Mesenchymal stem cell (in vitro differentiated cells and primary cell): ENCODE measurements around the gene ZNF541.

ENCODE experiments used
- DNase-seq: peaks from one replicate; pipeline ENCODE4 v3.0.0-alpha.2; 2013
- H2AFZ ChIP-seq: one replicate; pipeline ENCODE4 v1.6.1; 2013; ENCODE audit warnings: low read depth, mild to moderate bottlenecking, control low read depth, inconsistent platforms, low read length, moderate library complexity
- H2AK5ac ChIP-seq: 2 replicates; pipeline ENCODE4 v1.6.1; 2013; ENCODE audit warnings: low read length, moderate library complexity, mild to moderate bottlenecking, inconsistent platforms; ENCODE audit not compliant: severe bottlenecking
- H2BK120ac ChIP-seq: one replicate; pipeline ENCODE4 v1.6.1; 2013; ENCODE audit warnings: low read depth, mild to moderate bottlenecking, inconsistent platforms, low read length, moderate library complexity
- H2BK12ac ChIP-seq, 2 experiments: one replicate each; pipeline ENCODE4 v1.6.1; 2013; ENCODE audit warnings: inconsistent platforms in 2 of 2, low read length in 2 of 2, mild to moderate bottlenecking in 2 of 2, moderate library complexity in 2 of 2, control low read depth in 1 of 2
- H2BK15ac ChIP-seq: one replicate; pipeline ENCODE4 v1.6.1; 2013; ENCODE audit warnings: mild to moderate bottlenecking, low read depth, inconsistent platforms; ENCODE audit not compliant: poor library complexity, severe bottlenecking
- H2BK5ac ChIP-seq: 2 replicates; pipeline ENCODE4 v1.6.1; 2013; ENCODE audit warnings: low read depth, mild to moderate bottlenecking, low read length, control low read depth, inconsistent platforms; ENCODE audit not compliant: poor library complexity, severe bottlenecking
- H3K14ac ChIP-seq, 2 experiments: one replicate each; pipeline ENCODE4 v1.6.1; 2013; ENCODE audit warnings: inconsistent platforms in 2 of 2, low read length in 2 of 2, control low read depth in 1 of 2, mild to moderate bottlenecking in 1 of 2, moderate library complexity in 1 of 2
- H3K18ac ChIP-seq, 2 experiments: one replicate each; pipeline ENCODE4 v1.6.1; 2013; ENCODE audit warnings: inconsistent platforms in 2 of 2, low read length in 2 of 2, control low read depth in 1 of 2, low read depth in 1 of 2, mild to moderate bottlenecking in 1 of 2
- H3K23ac ChIP-seq, 2 experiments: one replicate each; pipeline ENCODE4 v1.6.1; 2013; ENCODE audit warnings: inconsistent platforms in 2 of 2, low read length in 2 of 2, mild to moderate bottlenecking in 2 of 2, moderate library complexity in 2 of 2, control low read depth in 1 of 2
- H3K27ac ChIP-seq: 2 replicates; pipeline ENCODE4 v1.5.1; 2013; ENCODE audit warnings: mild to moderate bottlenecking, moderate library complexity, low read length, control low read depth, inconsistent platforms; ENCODE audit not compliant: poor library complexity, severe bottlenecking
- H3K27me3 ChIP-seq, 2 experiments: 2 replicates each; pipeline versions ENCODE4 v1.6.1 to v1.7.0; 2013; ENCODE audit warnings: low read length in 2 of 2, mild to moderate bottlenecking in 2 of 2, moderate library complexity in 2 of 2, control low read depth in 1 of 2, inconsistent platforms in 1 of 2; ENCODE audit not compliant: control insufficient read depth in 1 of 2, insufficient read depth in 1 of 2
- H3K36me3 ChIP-seq, 2 experiments: 2 replicates each; pipeline versions ENCODE4 v1.6.1 to v1.7.0; 2013; ENCODE audit warnings: low read length in 2 of 2, control low read depth in 1 of 2, inconsistent platforms in 1 of 2, low read depth in 1 of 2, mild to moderate bottlenecking in 1 of 2; ENCODE audit not compliant: insufficient read depth in 2 of 2, control insufficient read depth in 1 of 2
- H3K4ac ChIP-seq, 2 experiments: one replicate each; pipeline ENCODE4 v1.6.1; 2013; ENCODE audit warnings: inconsistent platforms in 2 of 2, low read length in 2 of 2, mild to moderate bottlenecking in 2 of 2, moderate library complexity in 2 of 2, control low read depth in 1 of 2, low read depth in 1 of 2
- H3K4me1 ChIP-seq: 2 replicates; pipeline ENCODE4 v1.6.1; 2013; ENCODE audit warnings: low read depth, low read length, control low read depth; ENCODE audit not compliant: control insufficient read depth, insufficient read depth
- H3K4me2 ChIP-seq: 2 replicates; pipeline ENCODE4 v1.6.1; 2013; ENCODE audit warnings: low read length, mild to moderate bottlenecking, inconsistent platforms; ENCODE audit not compliant: poor library complexity, severe bottlenecking
- H3K4me3 ChIP-seq, 2 experiments: 2 replicates each; pipeline versions ENCODE4 v1.5.1 to v1.7.0; 2013; ENCODE audit warnings: low read length in 2 of 2, mild to moderate bottlenecking in 2 of 2, control low read depth in 1 of 2, low read depth in 1 of 2; ENCODE audit not compliant: insufficient read depth in 1 of 2
- H3K79me1 ChIP-seq: replicated peaks from 2 replicates; pipeline ENCODE4 v1.6.1; 2013; ENCODE audit warnings: mild to moderate bottlenecking, control low read depth, low read length, inconsistent platforms; ENCODE audit not compliant: poor library complexity, severe bottlenecking
- H3K9ac ChIP-seq: 2 replicates; pipeline ENCODE4 v1.7.0; 2013; ENCODE audit warnings: mild to moderate bottlenecking, low read length, moderate library complexity
- H3K9me3 ChIP-seq: 2 replicates; pipeline ENCODE4 v1.7.0; 2013; ENCODE audit warnings: mild to moderate bottlenecking, low read length; ENCODE audit not compliant: control insufficient read depth
- H4K8ac ChIP-seq: one replicate; pipeline ENCODE4 v1.6.1; 2013; ENCODE audit warnings: inconsistent platforms, mild to moderate bottlenecking, low read length, moderate library complexity
- H4K91ac ChIP-seq: one replicate; pipeline ENCODE4 v1.6.1; 2013; ENCODE audit warnings: mild to moderate bottlenecking, low read length, inconsistent platforms
- WGBS: methylation state at CpG from one replicate; pipeline ENCODE4 v1.1.7; 2013; ENCODE audit warnings: mixed read lengths; 5-methylcytosine and 5-hydroxymethylcytosine counted together

The ZNF541 gene

GRCh38 chr19:47615714-47616113 lies 42.8 kb upstream of the ZNF541 start:
- 98% methylated on average over 7 of the region's 7 CpGs for WGBS
- Histone ChIP-seq H2BK5ac (no peak overlapping the region), H3K79me1 (peaks cover 7% of the 10 kb centered on the region), H3K4ac (no peak overlapping the region), H3K18ac (no peak overlapping the region), H2BK120ac (no peak overlapping the region), H3K27me3 (no peaks in the 10 kb centered on the region), H4K91ac (no peak overlapping the region), H3K14ac (no peak overlapping the region), H4K8ac (no peak overlapping the region), H2BK15ac (no peak overlapping the region), H3K4me1 (peaks cover 40% of the 10 kb centered on the region), H3K9ac (no peak overlapping the region), H3K9me3 (no peaks in the 10 kb centered on the region), H2BK12ac (peak overlapping the region in 1 of 2 experiments; percentile 33), H2AK5ac (no peak overlapping the region), H3K4me3 (no peak overlapping the region), H3K4me2 (no peak overlapping the region), H2AFZ (no peak overlapping the region), H3K36me3 (peaks cover 12 to 23% of the 10 kb centered on the region in 2 experiments), H3K23ac (peak overlapping the region in 1 of 2 experiments; percentile 89), H3K27ac (no peak overlapping the region)
- no peak for DNase-seq

GRCh38 chr19:47615230-47615629 lies 42.3 kb upstream of the ZNF541 start:
- WGBS = 97% methylated on average over 7 of the region's 7 CpGs
- H3K4me1 ChIP-seq = peaks cover 42% of the 10 kb centered on the region

GRCh38 chr19:47614559-47614958 lies 41.6 kb upstream of the ZNF541 start:
- Histone ChIP-seq H3K14ac (no peak overlapping the region), H3K27me3 (no peaks in the 10 kb centered on the region), H3K4me2 (no peak overlapping the region), H4K8ac (no peak overlapping the region), H3K9ac (no peak overlapping the region), H2AFZ (no peak overlapping the region), H3K79me1 (peaks cover 7% of the 10 kb centered on the region), H2AK5ac (no peak overlapping the region), H3K4me1 (peaks cover 38% of the 10 kb centered on the region), H3K9me3 (no peaks in the 10 kb centered on the region), H2BK15ac (no peak overlapping the region), H3K18ac (no peak overlapping the region), H3K4me3 (no peak overlapping the region), H4K91ac (no peak overlapping the region), H2BK5ac (no peak overlapping the region), H3K27ac (no peak overlapping the region), H2BK12ac (no peak overlapping the region), H3K36me3 (peaks cover 11 to 22% of the 10 kb centered on the region in 2 experiments), H3K4ac (no peak overlapping the region), H2BK120ac (no peak overlapping the region), H3K23ac (no peak overlapping the region)
- 99% methylated on average over 10 of the region's 10 CpGs for WGBS
- no peak for DNase-seq

More at GRCh38 chr19:47615230-47615629, 42.3 kb upstream of the ZNF541 start:
- H3K9ac ChIP-seq = no peak overlapping the region
- no peak overlapping the region for H4K8ac ChIP-seq
- peaks cover 7% of the 10 kb centered on the region for H3K79me1 ChIP-seq
- H3K23ac ChIP-seq = peak overlapping the region in 1 of 2 experiments; percentile 6
- no peak overlapping the region for H4K91ac ChIP-seq
- no peaks in the 10 kb centered on the region for H3K9me3 ChIP-seq
- no peak overlapping the region for H3K14ac ChIP-seq
- no peak for DNase-seq
- H2AFZ ChIP-seq = no peak overlapping the region
- H3K27ac ChIP-seq = no peak overlapping the region
- H2BK120ac ChIP-seq = no peak overlapping the region
- H3K4me2 ChIP-seq = no peak overlapping the region
- H3K27me3 ChIP-seq = no peaks in the 10 kb centered on the region
- peaks cover 11 to 22% of the 10 kb centered on the region in 2 experiments for H3K36me3 ChIP-seq
- no peak overlapping the region for H2BK12ac ChIP-seq
- no peak overlapping the region for H3K18ac ChIP-seq
- H2BK5ac ChIP-seq = no peak overlapping the region
- H3K4ac ChIP-seq = no peak overlapping the region
- H3K4me3 ChIP-seq = no peak overlapping the region
- no peak overlapping the region for H2BK15ac ChIP-seq
- H2AK5ac ChIP-seq = no peak overlapping the region

- no peaks in the 10 kb centered on the region for H3K9me3 ChIP-seq
- no peak overlapping the region for H2BK5ac ChIP-seq
- no peaks in the 10 kb centered on the region for H3K27me3 ChIP-seq
- H3K27ac ChIP-seq = peak overlapping the region; percentile 82
- H2AK5ac ChIP-seq = peak overlapping the region; percentile 38
- H3K23ac ChIP-seq = no peak overlapping the region
- H4K91ac ChIP-seq = no peak overlapping the region
- H3K14ac ChIP-seq = no peak overlapping the region
- peak overlapping the region; percentile 46 for H3K9ac ChIP-seq
- H3K4me3 ChIP-seq = no peak overlapping the region
- H2BK120ac ChIP-seq = peak overlapping the region; percentile 20
- H3K4me1 ChIP-seq = peaks cover 35% of the 10 kb centered on the region
- no peak overlapping the region for H2BK15ac ChIP-seq
- H3K4ac ChIP-seq = no peak overlapping the region
- peaks cover 11 to 22% of the 10 kb centered on the region in 2 experiments for H3K36me3 ChIP-seq
- no CpG with 5 or more reads among the region's 3 CpGs for WGBS
- no peak overlapping the region for H2AFZ ChIP-seq
- H2BK12ac ChIP-seq = no peak overlapping the region
- peaks cover 7% of the 10 kb centered on the region for H3K79me1 ChIP-seq
- no peak overlapping the region for H3K18ac ChIP-seq
- H4K8ac ChIP-seq = no peak overlapping the region
- no peak overlapping the region for H3K4me2 ChIP-seq
- DNase-seq = no peak
Measured at GRCh38 chr19:47614021-47614295, 41.0 kb upstream of the ZNF541 start.
